Uterus (tissue), 2 donors: Measurements from ENCODE around the gene RPS6KC1.

ENCODE experiments used
- POLR2A ChIP-seq, 2 donors: fragments of 450-650 bp; IDR thresholded peaks; one replicate each; pipeline ENCODE4 v1.6.1; 2016; ENCODE audit warnings: antibody characterized with exemption in 2 of 2, mild to moderate bottlenecking in 1 of 2, moderate library complexity in 1 of 2
- TF ChIP-seq, protein P1 (sequence below), 4 experiments: fragments of 200-600 bp in 2 of 4; fragments of 450-650 bp in 2 of 4; sonication (generic) in 2 of 4; IDR thresholded peaks; one replicate each; pipeline ENCODE4 v1.5.1; 2016 to 2019; ENCODE audit warnings: antibody characterized with exemption in 4 of 4, mild to moderate bottlenecking in 2 of 4, moderate library complexity in 1 of 4

DNA sequence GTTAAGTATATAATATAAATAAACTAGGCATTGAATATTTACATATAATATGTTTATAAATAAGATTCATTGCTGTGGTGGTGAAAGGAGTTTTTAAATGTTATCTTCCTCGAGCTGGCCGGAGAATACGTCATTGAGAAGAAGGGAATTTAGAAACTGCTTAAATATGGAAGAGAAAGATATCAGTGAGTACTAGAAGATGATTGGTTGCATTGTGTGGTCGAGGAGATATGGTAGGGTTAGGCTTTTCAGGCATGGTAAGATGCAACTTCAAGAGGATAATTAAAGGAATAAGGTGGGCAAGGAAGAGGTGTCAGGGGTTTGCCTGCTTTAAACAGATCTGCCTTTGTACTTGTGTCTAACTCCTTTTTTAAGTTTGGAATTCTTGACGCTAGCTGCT is 73.5 kb downstream of the RPS6KC1 start:
- TF ChIP-seq, protein P1, sequence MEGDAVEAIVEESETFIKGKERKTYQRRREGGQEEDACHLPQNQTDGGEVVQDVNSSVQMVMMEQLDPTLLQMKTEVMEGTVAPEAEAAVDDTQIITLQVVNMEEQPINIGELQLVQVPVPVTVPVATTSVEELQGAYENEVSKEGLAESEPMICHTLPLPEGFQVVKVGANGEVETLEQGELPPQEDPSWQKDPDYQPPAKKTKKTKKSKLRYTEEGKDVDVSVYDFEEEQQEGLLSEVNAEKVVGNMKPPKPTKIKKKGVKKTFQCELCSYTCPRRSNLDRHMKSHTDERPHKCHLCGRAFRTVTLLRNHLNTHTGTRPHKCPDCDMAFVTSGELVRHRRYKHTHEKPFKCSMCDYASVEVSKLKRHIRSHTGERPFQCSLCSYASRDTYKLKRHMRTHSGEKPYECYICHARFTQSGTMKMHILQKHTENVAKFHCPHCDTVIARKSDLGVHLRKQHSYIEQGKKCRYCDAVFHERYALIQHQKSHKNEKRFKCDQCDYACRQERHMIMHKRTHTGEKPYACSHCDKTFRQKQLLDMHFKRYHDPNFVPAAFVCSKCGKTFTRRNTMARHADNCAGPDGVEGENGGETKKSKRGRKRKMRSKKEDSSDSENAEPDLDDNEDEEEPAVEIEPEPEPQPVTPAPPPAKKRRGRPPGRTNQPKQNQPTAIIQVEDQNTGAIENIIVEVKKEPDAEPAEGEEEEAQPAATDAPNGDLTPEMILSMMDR (IDR thresholded peaks at IDR 0.05), result no peak
- no peak for TF ChIP-seq POLR2A (IDR thresholded peaks at IDR 0.05)
